NCI-H226 (cell line): ENCODE measurements around the gene NR4A3.
"Not testable (repeated sequence)": the region's sequence is repeated elsewhere in the genome, so short reads cannot be mapped to it uniquely, and the experiment has no call there.

Experiments used
- DNase-seq: peaks from one replicate; pipeline ENCODE4 v3.0.0-alpha.2; 2015

The NR4A3 gene

GRCh38 chr9:99821396-99822108, at the start of gene NR4A3:
Gene NR4A3, plus strand, starts transcription at chr9:99821885. Its CDS starts 6,158 bp downstream, at chr9:99828043.
- peak; percentile 96 for DNase-seq

DNA sequence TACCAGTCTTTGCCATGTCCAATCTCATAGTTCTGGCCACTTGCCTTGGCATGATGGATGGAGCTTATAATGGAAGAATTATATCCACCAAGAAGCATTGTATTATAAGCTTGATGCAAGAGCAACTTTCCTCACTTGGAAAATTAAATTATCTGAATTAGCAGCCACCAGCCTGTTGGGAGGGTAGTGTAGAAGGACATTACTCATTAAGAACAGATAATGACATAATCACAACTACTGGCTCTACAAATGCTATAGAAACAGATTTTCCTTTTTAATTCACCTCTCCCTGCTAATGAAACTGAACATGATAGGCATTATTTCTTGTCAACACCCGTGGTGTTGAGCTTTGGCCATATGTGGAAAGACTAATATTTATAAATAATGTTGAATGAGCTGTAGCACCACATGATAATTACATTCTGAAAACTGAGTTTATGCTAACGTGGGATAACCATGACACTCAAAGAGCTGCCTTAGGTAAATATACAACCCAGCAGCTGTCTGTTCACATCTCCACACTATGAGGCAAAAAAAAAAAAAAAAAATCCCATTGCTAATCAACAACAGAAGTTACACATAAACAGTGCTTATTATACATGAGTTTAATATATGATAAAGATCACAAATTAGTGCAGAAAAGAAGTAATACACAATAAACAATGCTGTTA, 48.1 kb upstream of the NR4A3 start:
- no peak for DNase-seq

GRCh38 chr9:99778308-99778707, 43.4 kb upstream of the NR4A3 start:
- DNase-seq: peak; percentile 85

DNA sequence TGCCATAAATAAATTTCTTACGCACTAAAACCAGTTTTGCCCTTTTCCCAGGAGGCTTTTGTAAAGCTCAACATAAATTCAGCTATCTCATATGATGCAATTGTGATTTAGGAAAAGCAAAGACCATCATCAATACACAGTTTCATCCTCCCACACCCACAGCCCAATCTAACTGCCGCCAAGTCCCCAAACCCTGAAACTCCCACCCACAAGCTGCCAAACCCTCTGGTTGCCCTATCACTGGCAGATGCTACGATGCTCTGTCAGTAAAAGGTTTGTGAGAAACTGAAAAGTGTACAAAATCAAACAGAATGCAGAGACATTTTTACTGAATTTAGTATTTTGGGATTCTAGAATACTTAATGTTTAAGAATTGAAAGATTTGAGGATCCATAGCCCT, 42.8 kb upstream of the NR4A3 start:
- no peak for DNase-seq

GRCh38 chr9:99779277-99779676, 42.4 kb upstream of the NR4A3 start:
- DNase-seq: no peak

DNA sequence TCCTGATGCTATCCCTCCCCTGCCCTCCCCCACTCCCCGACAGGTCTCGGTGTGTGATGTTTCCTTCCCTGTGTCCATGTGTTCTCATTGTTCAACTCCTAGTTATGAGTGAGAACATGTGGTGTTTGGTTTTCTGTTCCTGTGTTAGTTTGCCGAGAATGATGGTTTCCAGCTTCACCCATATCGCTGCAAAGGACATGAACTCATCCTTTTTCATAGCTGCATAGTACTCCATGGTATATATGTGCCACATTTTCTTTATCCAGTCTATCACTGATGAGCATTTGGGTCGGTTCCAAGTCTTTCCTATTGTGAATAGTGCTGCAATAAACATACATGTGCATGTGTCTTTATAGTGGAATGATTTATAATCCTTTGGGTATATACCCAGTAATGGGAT, 39.3 kb upstream of the NR4A3 start:
- DNase-seq: not testable (repeated sequence)

DNA sequence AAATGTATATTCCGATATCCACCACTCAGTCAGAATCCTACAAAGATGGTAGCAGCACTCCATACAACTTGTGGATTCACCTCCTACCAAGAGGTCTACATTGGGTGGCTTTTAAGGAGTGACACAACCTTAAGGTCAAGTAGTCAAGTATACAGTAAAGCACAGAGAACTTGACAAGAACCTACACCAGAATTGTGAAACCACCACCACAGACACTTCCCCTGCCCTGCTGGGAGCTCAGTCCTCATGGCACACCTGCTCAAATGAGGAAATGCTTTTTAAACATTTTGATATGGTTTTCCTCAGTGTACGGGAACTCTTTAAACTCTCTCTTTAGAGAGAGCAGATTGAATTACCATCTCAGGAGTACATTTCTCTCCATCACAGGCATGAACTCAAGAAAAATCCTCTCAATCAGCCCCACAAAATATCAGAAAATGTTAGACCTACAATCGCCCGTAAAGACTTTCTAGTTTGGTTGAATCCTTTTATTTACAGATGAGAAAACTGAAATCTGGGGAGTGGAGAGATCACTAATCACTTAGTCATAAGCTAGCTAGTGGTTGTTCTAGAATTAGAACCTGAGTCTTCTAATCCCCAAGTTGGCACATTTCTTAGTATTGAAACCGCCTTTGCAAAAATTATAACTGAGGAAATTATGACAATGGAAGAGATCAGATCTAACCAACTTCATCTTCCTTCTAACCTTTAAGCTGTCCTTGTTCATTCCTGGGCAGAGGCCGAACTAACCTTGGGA, 38.5 kb upstream of the NR4A3 start:
- no peak for DNase-seq

DNA sequence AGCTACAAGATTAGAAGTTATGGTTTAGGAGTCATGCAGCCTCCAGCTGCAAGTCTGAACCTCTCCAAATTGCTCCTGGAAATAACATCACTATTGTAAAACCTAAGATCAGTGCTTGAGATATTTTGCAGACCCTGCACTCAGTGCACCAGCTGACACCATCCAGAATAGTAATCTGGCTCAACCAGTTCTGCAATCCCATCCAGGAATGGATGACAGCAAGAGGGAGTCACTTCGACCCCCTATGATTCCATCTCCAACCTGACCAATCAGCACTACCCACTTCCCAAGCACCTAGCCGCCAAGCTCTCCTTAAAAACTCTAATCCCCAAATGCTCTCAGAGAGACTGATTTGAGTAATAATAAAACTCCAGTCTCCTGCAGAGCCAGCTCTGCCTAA, 37.9 kb upstream of the NR4A3 start:
- no peak for DNase-seq

- DNase-seq: no peak
Observed at GRCh38 chr9:99785010-99785590, 36.6 kb upstream of the NR4A3 start.

DNA sequence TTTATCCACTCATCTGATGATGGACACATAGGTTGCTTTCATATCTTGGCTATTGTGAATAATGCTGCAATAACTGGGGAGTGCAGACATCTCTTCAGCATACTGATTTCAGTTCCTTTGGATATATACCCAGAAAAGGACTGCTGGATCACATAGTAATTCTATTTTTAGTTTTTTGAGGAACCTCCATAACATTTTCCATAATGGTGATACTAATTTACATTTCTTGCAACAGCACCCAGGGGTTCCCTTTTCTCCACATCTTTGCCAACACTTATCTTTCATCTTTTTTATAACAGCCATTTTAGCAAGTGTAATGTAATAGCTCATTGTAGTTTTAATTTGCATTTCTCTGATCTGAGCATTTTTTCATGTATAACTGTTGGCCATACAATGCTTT, 34.1 kb upstream of the NR4A3 start:
- no peak for DNase-seq

DNA sequence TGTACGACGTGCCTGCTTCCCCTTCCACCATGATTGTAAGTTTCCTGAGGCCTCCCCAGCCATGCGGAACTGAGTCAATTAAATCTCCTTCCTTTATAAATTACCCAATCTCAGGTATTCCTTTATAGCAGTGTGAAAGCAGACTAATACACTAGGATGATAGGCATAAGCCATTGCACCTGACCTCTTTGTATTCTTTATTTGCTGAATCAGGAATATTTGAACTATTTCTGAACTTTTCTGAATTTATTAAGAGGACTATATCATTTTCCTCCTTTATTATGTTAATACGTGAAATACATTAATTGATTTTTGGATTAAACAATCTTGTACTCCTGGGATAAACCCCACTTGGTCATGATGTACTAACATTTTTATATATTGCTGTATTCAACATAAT, 28.2 kb upstream of the NR4A3 start:
- no peak for DNase-seq

GRCh38 chr9:99796231-99796630, 25.5 kb upstream of the NR4A3 start:
- no peak for DNase-seq

DNA sequence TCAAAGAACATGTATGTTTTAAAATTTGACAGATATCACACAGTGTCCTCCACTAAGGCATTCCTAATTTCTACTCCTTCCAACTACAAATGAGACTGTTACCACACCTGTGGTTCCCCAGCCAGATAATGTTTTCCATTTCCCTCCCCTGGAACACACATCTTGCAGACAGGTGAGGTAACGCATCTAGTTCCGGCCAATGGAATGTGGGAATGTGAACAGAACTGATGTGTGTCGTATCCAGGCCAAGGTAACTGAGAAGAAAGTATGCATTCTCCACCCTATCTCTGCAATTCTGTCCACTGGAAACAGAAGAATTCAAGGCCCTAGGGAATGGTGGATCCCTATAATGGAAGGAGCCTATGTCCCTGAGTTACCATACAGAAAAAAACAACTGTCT, 19.9 kb upstream of the NR4A3 start:
- DNase-seq: no peak

DNA sequence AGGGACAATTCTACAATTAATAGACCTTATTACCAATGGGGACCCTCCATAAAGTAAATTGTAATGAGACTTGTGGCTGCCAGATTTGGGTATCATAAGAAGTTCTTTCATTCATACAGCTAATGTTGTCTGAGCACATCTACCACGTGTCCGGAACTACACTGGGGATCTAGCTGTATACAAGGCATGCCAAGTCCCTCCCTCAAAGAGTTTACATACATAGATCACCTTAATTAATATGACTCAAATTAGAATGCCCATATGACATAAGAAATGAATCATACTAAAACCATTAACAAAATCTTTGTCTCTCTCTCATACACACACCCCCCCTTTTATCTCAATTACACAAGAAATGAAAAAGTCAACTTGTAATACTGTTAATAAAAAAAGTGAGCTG, 18.0 kb upstream of the NR4A3 start:
- DNase-seq: no peak

DNA sequence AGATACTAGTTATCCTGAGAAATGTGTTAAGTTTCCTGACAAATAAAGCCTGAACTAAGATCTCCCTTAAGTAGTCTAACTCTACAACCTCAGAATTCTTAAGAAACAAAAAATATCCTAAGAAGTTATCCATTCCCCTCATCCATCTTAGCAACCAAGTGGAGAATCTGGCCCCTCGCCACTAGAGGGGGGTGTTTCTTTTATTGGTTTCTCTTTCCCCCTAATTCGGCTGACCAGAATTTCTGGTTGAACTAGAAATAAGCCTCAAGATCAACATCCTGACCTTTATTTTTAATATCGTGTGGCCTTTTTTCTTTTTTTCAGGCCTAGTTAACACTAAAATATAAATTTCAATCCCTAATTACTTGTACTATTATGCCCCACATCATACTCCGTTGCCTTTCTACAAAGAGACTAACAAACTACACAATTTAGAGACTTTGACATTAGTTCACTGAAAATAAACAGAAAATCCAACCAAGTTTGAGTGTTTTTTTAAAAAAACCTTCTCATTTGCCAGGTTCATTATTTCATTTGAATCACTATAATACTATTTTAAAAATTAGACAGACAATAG, 14.3 kb upstream of the NR4A3 start:
- DNase-seq: peak; percentile 16

GRCh38 chr9:99807956-99808355, 13.7 kb upstream of the NR4A3 start:
- no peak for DNase-seq

DNA sequence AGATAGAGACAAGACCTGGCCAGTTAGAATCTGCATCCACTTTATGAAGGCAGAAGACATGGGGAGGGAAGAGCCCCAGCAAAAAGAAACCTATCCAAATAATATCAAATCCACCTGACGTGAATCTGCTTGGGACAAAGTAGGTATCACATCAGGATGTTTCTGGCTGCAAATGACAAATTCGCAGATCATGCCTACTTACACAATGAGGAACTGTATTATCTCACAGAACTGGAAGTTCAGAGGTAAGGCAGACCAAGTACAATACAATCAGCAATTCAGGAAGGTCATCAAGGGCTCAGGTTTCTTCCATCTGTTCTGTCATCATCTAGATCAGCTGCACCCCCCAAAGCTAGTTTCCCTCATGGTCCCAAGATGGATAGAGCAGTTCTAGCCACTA, 13.2 kb upstream of the NR4A3 start:
- no peak for DNase-seq

- DNase-seq: no peak
Observed at GRCh38 chr9:99809586-99810319, 11.9 kb upstream of the NR4A3 start.

- no peak for DNase-seq
Observed at GRCh38 chr9:99811172-99811571, 10.5 kb upstream of the NR4A3 start.

GRCh38 chr9:99811598-99812383, 9.9 kb upstream of the NR4A3 start:
- DNase-seq: no peak

GRCh38 chr9:99813739-99814138, 7.9 kb upstream of the NR4A3 start:
- no peak for DNase-seq

GRCh38 chr9:99814359-99814758, 7.3 kb upstream of the NR4A3 start:
- no peak for DNase-seq
